Right lobe of liver (tissue), 6 donors: Measurements from ENCODE around the gene ASPG. TPM values are rescaled to one million over a fixed set of nuclear protein-coding genes. Genes with fewer than 3 reads are reported as not detected.
A peak's percentile ranks its signal among the peaks of the same experiment; 100 is the strongest.

Source experiments
- ATAC-seq, 4 donors: fragments of 200-7000 bp; cut with Tn5 transposase; one replicate each; pipeline ENCODE4 v1.9.1; 2020; ENCODE audit warnings: mild to moderate bottlenecking in 4 of 4, moderate library complexity in 4 of 4
- DNase-seq, 3 donors: peaks; one replicate each; pipeline ENCODE4 v3.0.0-alpha.2; 2020
- H3K27ac ChIP-seq, 3 donors: fragments of 200-600 bp; one replicate each; pipeline ENCODE4 v1.8.0; 2022
- H3K27me3 ChIP-seq, 2 donors: fragments of 200-600 bp; one replicate each; pipeline ENCODE4 v1.8.0; 2022
- H3K36me3 ChIP-seq, 4 donors: fragments of 200-600 bp; sonication (generic) in 1 of 4; one replicate each; pipeline versions ENCODE4 v1.5.1 to v1.8.0; 2017 to 2022; ENCODE audit warnings: control low read depth in 1 of 4
- H3K4me1 ChIP-seq, 4 donors: fragments of 200-600 bp; sonication (generic) in 1 of 4; one replicate each; pipeline versions ENCODE4 v1.5.1 to v1.8.0; 2017 to 2022; ENCODE audit warnings: control low read depth in 1 of 4
- H3K4me3 ChIP-seq, 3 donors: fragments of 200-600 bp; one replicate each; pipeline ENCODE4 v1.8.0; 2022
- H3K9me3 ChIP-seq, 4 donors: fragments of 200-600 bp; sonication (generic) in 1 of 4; one replicate each; pipeline versions ENCODE4 v1.5.1 to v1.8.0; 2017 to 2022; ENCODE audit warnings: control low read depth in 1 of 4
- CTCF ChIP-seq, 4 donors: fragments of 200-600 bp in 3 of 4; fragments of 450-650 bp in 1 of 4; IDR thresholded peaks; one replicate each; pipeline versions ENCODE4 v1.5.1 to v1.8.0; 2016 to 2022; ENCODE audit warnings: antibody characterized with exemption in 4 of 4, mild to moderate bottlenecking in 2 of 4
- POLR2A ChIP-seq: fragments of 450-650 bp; IDR thresholded peaks from one replicate; pipeline ENCODE4 v1.6.1; 2017; ENCODE audit warnings: antibody characterized with exemption, mild to moderate bottlenecking
- WGBS: methylation state at CpG from one replicate; pipeline ENCODE4 v1.1.6; 2018; ENCODE audit warnings: low coverage, low lambda C conversion rate; ENCODE audit not compliant: insufficient coverage; ENCODE audit errors: missing lambda C conversion rate; 5-methylcytosine and 5-hydroxymethylcytosine counted together
- intact Hi-C, 2 donors: fragments of 100-400 bp; cut with DNase I; formaldehyde crosslinking; loops; one replicate each; pipeline versions ENCODE4 v1.11.2 to v1.14.1; 2022
- total RNA-seq, 6 experiments: library from RNA; depleted of rRNA in 2 of 6; stranded (reverse); fragments of >200 nt in 2 of 6; fragmentation: NEBNext Ultra II Directional in 3 of 6; extraction: Animal tissue kit (Norgen Biotek cat#: 25700) in 3 of 6; gene quantifications; one replicate each; pipeline versions ENCODE4 v1.1.0 to v1.2.4, GENCODE V29; 2016 to 2023
- donor health status: DM: no; HTN: yes; CAD: no.
- donor health status: DM: no; HTN: no; CAD: no.
- donor health status: DM: no; HTN: no; CAD: no.
- donor health status: DM: no; HTN: yes; CAD: no.
- donor health status: DM: no; HTN: yes; CAD: no.

The ASPG gene
- total RNA-seq, 6 experiments from 2014 or later = 37.3 to 232 (median 110) TPM

GRCh38 chr14:104112113-104112505 is 26.6 kb downstream of the ASPG start:
- H3K4me3 ChIP-seq = no peak overlapping the region
- H3K4me1 ChIP-seq = peaks cover 0 to 6% (median 0%) of the 10 kb centered on the region in 4 donors
- 90% methylated on average over 2 of the region's 6 CpGs for WGBS
- H3K27me3 ChIP-seq = no peaks in the 10 kb centered on the region
- no peaks in the 10 kb centered on the region for H3K9me3 ChIP-seq
- DNase-seq (peak in 2 of 3 donors; percentile 31), ATAC-seq (no peak)
- no peak overlapping the region for H3K27ac ChIP-seq
- intact Hi-C loops = no loop called here
- no peak for TF ChIP-seq POLR2A
- no peak for TF ChIP-seq CTCF (IDR thresholded peaks at IDR 0.05)
- H3K36me3 ChIP-seq = no peaks in the 10 kb centered on the region

GRCh38 chr14:104112609-104113571 is 27.4 kb downstream of the ASPG start:
- ATAC-seq (no peak), DNase-seq (peak; percentile 18 to 46 (median 36))
- H3K4me3 ChIP-seq = no peak overlapping the region
- TF ChIP-seq CTCF (IDR thresholded peaks at IDR 0.05) = no peak
- TF ChIP-seq POLR2A = no peak
- no peaks in the 10 kb centered on the region for H3K9me3 ChIP-seq
- H3K4me1 ChIP-seq = peaks cover 0 to 12% (median 0%) of the 10 kb centered on the region in 4 donors
- no peaks in the 10 kb centered on the region for H3K36me3 ChIP-seq
- WGBS = 80% methylated on average over 1 of the region's 17 CpGs
- H3K27ac ChIP-seq = no peak overlapping the region
- no peaks in the 10 kb centered on the region for H3K27me3 ChIP-seq
- intact Hi-C loops = no loop called here

- Histone ChIP-seq H3K27me3 (no peaks in the 10 kb centered on the region), H3K4me3 (no peak overlapping the region), H3K9me3 (no peaks in the 10 kb centered on the region), H3K27ac (no peak overlapping the region), H3K36me3 (no peaks in the 10 kb centered on the region), H3K4me1 (peaks cover 0 to 12% (median 0%) of the 10 kb centered on the region in 4 donors)
- ATAC-seq (peak in 1 of 4 donors; percentile 1), DNase-seq (peak; percentile 20 to 62 (median 48))
- WGBS = 0% methylated on average over 1 of the region's 23 CpGs
- intact Hi-C loops = no loop called here
- no peak for TF ChIP-seq POLR2A
- no peak for TF ChIP-seq CTCF (IDR thresholded peaks at IDR 0.05)
Measured at GRCh38 chr14:104113631-104114420, 28.3 kb downstream of the ASPG start.

GRCh38 chr14:104114421-104115130 is 29.1 kb downstream of the ASPG start:
- WGBS = 40% methylated on average over 1 of the region's 26 CpGs
- TF ChIP-seq CTCF (IDR thresholded peaks at IDR 0.05) (no peak), POLR2A (no peak)
- Histone ChIP-seq H3K27ac (no peak overlapping the region), H3K36me3 (no peaks in the 10 kb centered on the region), H3K27me3 (no peaks in the 10 kb centered on the region), H3K4me3 (no peak overlapping the region), H3K9me3 (no peaks in the 10 kb centered on the region), H3K4me1 (peaks cover 0 to 12% (median 0%) of the 10 kb centered on the region in 4 donors)
- DNase-seq (peak; percentile 17 to 46 (median 46)), ATAC-seq (no peak)
- intact Hi-C loops = no loop called here
